Liver (tissue), 3 donors: ENCODE results near the gene IGFBP1.
A peak's percentile ranks its signal among the peaks of the same experiment; 100 is the strongest.

Source experiments
- CTCF ChIP-seq: fragments of 150-350 bp; IDR thresholded peaks from 2 replicates; pipeline ENCODE4 v1.5.1; 2017; ENCODE audit warnings: improper control_type of control experiment, low read depth, low read length; ENCODE audit not compliant: missing input control
- FOXA1 ChIP-seq: IDR thresholded peaks from 2 replicates; pipeline ENCODE4 v1.6.1; 2016; ENCODE audit warnings: antibody characterized with exemption
- GABPA ChIP-seq, 2 donors: IDR thresholded peaks in 1 of 2; conservative IDR thresholded peaks in 1 of 2; 2 replicates each; pipeline ENCODE4 v1.6.1; 2016; ENCODE audit warnings: antibody characterized with exemption in 2 of 2, mild to moderate bottlenecking in 1 of 2, moderate library complexity in 1 of 2
- HNF4A ChIP-seq, 2 donors: conservative IDR thresholded peaks; 2 replicates each; pipeline ENCODE4 v1.6.1; 2016; ENCODE audit warnings: antibody characterized with exemption in 2 of 2, mild to moderate bottlenecking in 2 of 2
- JUND ChIP-seq, 2 donors: IDR thresholded peaks; 2 replicates each; pipeline ENCODE4 v1.6.1; 2016; ENCODE audit warnings: antibody characterized with exemption in 2 of 2
- RAD21 ChIP-seq, 2 donors: IDR thresholded peaks; 2 replicates each; pipeline ENCODE4 v1.6.1; 2016; ENCODE audit warnings: antibody characterized with exemption in 2 of 2, mild to moderate bottlenecking in 2 of 2
- REST ChIP-seq: IDR thresholded peaks from 2 replicates; pipeline ENCODE4 v1.6.1; 2016; ENCODE audit warnings: antibody characterized with exemption, mild to moderate bottlenecking
- RXRA ChIP-seq, 2 donors: IDR thresholded peaks; 2 replicates each; pipeline ENCODE4 v1.6.1; 2017 to 2018; ENCODE audit warnings: antibody characterized with exemption in 2 of 2, mild to moderate bottlenecking in 1 of 2
- SP1 ChIP-seq: IDR thresholded peaks from 2 replicates; pipeline ENCODE4 v1.6.1; 2018; ENCODE audit warnings: antibody characterized with exemption, mild to moderate bottlenecking
- TAF1 ChIP-seq: conservative IDR thresholded peaks from 2 replicates; pipeline ENCODE4 v1.6.1; 2016; ENCODE audit warnings: antibody characterized with exemption, mild to moderate bottlenecking
- TF ChIP-seq, protein P1 (sequence below): IDR thresholded peaks from 2 replicates; pipeline ENCODE4 v1.6.1; 2016; ENCODE audit warnings: antibody characterized with exemption
- donor health status: healthy.
- donor health status: healthy.

DNA sequence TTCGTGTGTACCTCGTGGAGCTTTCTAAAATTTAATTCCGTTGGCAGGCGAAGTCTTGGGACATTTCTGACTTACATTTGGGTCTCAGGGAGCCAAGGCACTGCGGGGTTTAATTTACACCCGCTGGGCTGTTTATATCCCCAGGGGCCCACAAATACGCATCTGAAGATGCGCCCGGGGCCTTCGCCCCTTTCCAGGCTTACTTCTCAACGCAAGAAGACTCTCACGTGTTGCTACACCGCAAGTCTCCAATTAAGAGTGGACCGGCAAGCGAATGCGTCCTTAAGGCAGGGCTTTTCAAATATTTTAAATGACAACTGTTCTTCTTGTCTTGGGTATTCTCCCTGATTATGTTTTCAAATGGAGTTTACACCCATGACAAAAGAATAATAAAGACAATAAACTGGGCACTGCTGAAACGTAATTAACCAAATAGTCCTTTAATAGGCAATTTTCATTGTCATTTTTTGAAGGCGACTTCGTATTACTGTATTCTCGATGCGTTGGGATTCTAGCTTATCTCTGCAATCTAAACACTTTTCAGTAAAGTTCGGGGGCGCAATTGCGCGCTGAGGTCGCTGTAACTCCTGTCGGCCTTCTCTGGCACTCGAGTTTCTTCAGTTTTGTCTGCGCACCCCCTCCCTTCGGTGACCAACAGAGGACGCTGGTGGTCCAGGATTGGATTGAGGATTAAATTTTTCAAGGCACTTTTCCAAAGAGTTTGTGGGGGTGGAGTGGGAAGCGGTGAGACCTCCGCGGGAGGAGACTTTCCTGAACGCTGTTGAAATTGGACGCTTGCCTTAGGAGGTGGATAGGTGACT lies 33.6 kb downstream of the IGFBP1 start:
- TF ChIP-seq, protein P1, sequence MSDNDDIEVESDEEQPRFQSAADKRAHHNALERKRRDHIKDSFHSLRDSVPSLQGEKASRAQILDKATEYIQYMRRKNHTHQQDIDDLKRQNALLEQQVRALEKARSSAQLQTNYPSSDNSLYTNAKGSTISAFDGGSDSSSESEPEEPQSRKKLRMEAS: no peak
- TF ChIP-seq HNF4A (conservative IDR thresholded peaks at IDR 0.05): no peak
- TF ChIP-seq CTCF: peak; percentile 86
- no peak for TF ChIP-seq TAF1
- TF ChIP-seq REST: no peak
- TF ChIP-seq FOXA1: no peak
- TF ChIP-seq SP1: no peak
- no peak for TF ChIP-seq GABPA (IDR thresholded peaks at IDR 0.05 in 1 of 2, conservative IDR thresholded peaks at IDR 0.05 in 1 of 2)
- TF ChIP-seq JUND (IDR thresholded peaks at IDR 0.05): no peak
- peak in 1 of 2 donors; percentile 5 for TF ChIP-seq RXRA (IDR thresholded peaks at IDR 0.05)
- peak; percentile 88 to 94 for TF ChIP-seq RAD21 (IDR thresholded peaks at IDR 0.05)
